Activated CD8-positive, alpha-beta memory T cell treated with anti-CD3 and anti-CD28 coated beads, Interleukin-2, amount 50 U/mL, for 48 hours (primary cell): ENCODE measurements around the gene KCTD8.
A peak's percentile ranks its signal among the peaks of the same experiment; 100 is the strongest.

Experiments used
- DNase-seq: peaks from one replicate; pipeline ENCODE4 v3.0.0-alpha.2; 2020

The KCTD8 gene

GRCh38 chr4:44448521-44449461, at the start of gene KCTD8:
KCTD8 (minus strand) TSS chr4:44448809.
- DNase-seq: peak; percentile 87

DNA sequence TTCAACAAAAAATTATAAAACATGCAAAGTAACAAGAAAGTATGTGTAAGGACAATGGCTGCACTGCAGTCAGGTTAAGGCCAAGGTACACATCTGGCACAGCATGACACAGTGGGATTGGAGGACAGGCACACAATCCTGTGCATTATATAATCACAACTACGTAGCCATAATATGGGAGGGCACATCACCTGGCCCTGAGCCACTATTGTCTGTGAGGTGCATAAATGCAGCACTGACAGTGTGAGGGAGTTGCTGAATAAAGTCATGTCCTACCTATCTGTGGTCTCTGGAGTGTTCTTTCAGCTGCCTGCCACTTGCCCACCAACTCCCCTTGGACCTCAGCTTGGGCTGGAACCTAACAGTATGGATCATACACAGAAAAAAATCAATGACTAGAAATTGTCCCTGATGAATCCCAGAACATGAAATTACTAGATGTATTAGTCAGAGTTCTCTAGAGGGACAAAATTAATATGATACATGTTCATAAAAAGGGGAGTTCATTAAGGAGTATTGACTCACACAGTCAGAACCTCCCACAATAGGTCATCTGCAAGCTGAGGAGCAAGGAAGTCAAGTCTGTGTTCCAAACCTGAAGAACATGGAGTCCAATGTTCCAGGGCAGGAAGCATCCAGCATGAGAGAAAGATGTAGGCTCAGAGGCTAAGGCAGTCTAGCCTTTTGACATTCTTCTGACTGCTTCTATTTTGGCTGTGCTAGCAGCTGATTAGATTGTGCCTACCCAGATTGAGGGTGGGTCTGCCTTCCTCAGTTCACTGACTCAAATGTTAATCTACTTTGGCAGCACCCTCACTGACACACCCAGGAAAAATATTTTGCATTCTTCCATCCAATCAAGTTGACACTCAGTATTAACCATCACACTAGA, 46.4 kb upstream of the KCTD8 start:
- no peak for DNase-seq

- DNase-seq: no peak
Measured at GRCh38 chr4:44493924-44494323, 45.3 kb upstream of the KCTD8 start.

DNA sequence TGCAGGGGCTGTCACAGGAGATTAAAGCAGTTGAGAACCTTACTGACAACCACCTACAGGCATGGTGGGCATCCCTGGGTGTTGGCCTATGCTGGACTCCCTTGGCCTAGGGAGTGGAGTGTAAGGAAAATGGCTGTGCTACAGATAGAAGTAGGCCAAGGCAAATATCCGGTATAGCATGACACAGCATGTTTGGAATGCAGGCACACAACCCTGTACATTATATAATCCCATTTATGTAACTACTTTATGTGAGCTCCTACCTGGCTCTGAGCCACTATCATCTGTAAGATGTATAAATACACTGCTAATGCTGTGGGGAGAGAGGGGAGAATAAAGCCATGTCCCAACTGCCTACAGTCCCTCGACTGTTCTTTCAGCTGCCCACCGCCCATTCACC, 38.7 kb upstream of the KCTD8 start:
- no peak for DNase-seq

DNA sequence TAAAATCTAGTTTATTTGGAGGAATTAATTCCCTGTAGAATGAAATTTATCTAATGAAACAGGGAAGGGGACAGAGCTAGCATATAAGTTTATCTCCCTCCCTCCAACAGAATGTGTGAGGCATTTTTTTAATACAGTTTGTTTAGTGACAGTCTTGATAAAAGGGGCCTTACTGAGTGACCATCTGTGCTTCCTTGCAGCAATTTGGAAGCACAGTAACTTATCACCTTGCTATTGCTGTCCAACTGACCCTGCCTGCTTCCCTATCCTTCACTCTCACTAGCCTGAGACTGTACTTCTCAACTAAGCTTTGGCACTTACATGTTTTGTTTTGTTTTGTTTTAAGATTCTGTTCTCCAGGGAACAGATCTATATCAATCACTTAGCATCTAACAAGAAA, 31.1 kb upstream of the KCTD8 start:
- DNase-seq: no peak

DNA sequence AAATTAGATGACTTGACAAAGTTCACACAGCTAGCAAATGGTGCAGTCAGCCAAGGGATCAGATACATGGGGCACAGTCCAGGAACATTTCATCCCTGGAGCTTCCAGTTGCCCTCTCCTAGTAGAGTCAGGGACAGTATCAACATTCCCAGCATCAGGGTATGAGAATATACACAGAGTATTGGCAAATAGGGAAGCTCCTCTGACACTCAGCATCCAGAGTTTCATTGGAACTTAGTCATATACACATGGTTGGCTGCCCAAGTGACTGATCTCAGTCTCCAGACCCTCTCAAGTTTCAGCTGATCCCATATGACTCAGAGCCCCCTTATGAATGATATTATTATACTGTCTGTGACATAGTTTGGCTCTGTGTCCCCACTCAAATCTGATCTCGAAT, 13.7 kb upstream of the KCTD8 start:
- DNase-seq: no peak

GRCh38 chr4:44447563-44448504, 775 bp downstream of the KCTD8 start:
- peak; percentile 54 for DNase-seq

GRCh38 chr4:44446801-44447562, 1.6 kb downstream of the KCTD8 start:
- no peak for DNase-seq

DNA sequence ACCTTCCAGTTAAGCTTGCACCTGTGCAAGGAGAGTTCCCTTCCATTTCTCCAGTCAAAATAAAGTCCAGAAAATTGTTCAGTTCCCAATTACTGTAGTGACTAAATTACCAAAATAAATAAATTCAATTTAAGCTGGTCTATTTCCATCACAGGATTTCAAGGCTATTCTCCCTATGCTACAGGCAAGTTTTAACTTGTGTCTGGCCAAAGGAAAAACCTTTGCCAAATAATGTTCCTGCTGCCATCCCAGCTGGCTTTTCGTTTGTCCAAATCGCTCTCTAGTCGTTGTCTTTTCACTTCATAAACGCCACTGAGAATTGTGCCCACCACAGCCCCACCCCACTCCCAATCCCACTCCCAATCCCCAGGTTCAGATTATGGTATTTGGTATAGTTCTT, 2.4 kb downstream of the KCTD8 start:
- DNase-seq: no peak

DNA sequence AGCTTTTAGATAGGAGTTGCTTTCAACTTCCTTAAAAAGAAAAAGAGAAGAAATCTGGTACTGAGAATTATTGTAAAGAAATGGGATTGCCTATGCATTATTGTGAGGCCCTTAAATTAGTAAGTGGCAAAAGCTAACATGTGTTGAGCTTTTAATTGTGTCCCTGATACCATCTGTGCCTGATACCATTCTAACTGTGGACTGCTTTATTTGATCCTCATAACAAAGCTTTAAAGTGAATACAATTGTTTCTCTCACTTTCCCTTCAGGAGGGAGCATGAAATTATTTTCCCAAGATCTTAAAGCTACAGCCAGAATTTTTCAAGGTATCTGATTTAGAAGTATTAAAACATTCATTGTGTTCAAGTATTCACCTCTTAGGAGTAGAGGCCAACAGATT, 9.9 kb downstream of the KCTD8 start:
- DNase-seq: no peak

- no peak for DNase-seq
Measured at GRCh38 chr4:44434247-44434646, 14.4 kb downstream of the KCTD8 start.

GRCh38 chr4:44425614-44426208, 22.9 kb downstream of the KCTD8 start:
- DNase-seq: no peak

DNA sequence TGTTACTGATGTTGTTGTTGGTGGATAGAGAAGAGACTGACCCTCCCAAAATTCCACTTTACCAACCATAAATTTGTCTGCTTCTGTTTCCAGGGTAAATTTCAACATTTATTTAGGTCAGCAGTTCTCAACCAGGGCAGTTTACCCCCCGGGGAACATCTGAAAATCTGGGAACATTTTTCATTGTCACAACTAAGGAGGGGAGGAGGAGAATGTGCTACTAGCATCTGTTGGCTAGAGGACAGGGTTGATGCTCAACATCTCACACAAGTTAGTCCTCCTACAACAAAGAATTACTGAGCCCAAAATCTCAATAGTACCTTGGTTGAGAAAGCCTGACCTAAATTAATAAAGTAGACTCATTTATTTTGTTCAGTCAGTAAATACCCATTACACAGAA, 25.7 kb downstream of the KCTD8 start:
- no peak for DNase-seq

GRCh38 chr4:44421330-44422065, 27.1 kb downstream of the KCTD8 start:
- no peak for DNase-seq

DNA sequence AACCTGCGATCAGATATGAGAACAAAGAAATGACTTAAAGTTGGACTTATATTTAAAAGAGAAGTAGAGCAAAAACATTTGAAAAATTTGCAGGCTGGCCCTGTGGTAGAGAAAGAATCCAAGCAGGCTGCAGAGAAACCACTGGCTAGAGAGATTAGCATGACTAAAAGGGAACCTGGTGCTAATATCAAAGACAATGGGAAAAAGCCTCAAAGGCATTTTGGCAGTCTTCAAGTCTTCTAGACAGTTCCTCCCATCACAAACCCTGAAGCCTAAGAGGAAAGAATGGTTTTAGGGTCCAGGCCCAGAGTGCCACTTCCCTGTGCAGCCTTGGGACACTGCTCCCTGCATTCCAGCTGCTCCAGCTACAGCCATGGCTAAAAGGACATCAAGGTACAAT, 33.4 kb downstream of the KCTD8 start:
- no peak for DNase-seq

GRCh38 chr4:44368413-44369167, 80.0 kb downstream of the KCTD8 start:
- DNase-seq: no peak

- no peak for DNase-seq
Measured at GRCh38 chr4:44354172-44354571, 94.4 kb downstream of the KCTD8 start.

DNA sequence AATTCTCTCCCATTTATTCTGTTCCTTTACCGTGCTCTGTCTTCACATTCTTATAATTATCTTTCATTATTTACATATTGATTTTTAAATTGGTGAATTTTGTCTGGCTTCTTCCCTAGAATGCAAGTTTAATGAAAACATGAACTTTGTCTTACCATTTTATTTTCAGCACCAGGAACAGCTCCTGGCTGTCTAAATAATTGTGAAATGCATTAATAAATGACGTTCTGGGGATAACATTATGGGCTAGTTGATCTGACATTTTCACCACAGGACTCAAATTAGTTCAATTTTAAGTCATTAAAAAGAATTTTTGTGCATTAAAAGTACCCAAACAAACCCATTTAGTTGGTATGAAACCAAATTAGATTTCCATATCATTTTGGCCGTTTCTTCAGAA, 97.5 kb downstream of the KCTD8 start:
- no peak for DNase-seq

DNA sequence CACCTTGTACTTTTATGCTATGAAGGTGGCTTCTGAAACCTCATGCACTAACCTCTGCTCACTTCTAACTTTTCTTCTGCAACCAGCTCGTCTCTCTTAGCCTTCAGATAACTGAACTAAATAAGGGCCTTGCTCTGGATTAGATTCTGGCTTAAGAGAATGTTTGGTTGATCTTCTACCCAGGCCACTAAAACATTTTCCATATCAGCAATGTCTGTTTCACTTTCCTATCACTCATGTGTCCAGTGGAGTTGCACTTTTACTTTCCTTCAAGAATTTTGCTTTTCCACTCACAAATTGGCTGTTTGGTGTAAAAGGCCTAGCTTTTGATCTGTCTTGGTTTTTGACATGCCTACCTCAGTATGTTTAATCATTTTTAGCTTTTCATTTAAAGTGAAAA, 105.8 kb downstream of the KCTD8 start:
- no peak for DNase-seq

- no peak for DNase-seq
Measured at GRCh38 chr4:44326741-44327140, 121.9 kb downstream of the KCTD8 start.
